ENCODE results near the gene KRTAP11-1.

Gene KRTAP11-1, protein sequence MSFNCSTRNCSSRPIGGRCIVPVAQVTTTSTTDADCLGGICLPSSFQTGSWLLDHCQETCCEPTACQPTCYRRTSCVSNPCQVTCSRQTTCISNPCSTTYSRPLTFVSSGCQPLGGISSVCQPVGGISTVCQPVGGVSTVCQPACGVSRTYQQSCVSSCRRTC

DNA sequence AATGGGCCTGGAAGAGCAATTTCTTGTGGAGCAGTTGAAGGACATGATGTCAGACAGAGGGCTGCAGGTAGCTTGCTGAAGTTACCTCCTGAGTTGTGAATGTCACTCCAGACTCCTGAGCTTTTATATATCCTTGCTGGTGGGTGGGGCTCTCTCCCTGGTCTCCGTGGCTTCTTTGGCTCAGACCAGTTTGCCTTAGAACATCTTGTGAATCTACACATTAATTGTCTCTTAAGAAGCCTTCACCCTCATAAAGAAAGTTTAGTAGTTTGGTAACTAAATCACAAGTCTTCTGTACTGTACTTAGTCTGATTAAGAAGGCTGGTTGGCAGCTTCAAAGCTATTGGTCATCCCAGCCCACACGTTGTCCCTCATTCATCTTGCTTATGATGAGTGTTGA is at the start of gene KRTAP11-1:
TSS of gene KRTAP11-1 (minus strand) at position 101 of the 400 bp plus-strand sequence. CDS start at position 45, 56 bp downstream.
- H3K36me3 Mint-ChIP-seq (ENCODE audit: low read depth) = no peaks in the 10 kb centered on the region
- no peaks in the 10 kb centered on the region for H3K4me1 Mint-ChIP-seq
- TF ChIP-seq, protein P1, sequence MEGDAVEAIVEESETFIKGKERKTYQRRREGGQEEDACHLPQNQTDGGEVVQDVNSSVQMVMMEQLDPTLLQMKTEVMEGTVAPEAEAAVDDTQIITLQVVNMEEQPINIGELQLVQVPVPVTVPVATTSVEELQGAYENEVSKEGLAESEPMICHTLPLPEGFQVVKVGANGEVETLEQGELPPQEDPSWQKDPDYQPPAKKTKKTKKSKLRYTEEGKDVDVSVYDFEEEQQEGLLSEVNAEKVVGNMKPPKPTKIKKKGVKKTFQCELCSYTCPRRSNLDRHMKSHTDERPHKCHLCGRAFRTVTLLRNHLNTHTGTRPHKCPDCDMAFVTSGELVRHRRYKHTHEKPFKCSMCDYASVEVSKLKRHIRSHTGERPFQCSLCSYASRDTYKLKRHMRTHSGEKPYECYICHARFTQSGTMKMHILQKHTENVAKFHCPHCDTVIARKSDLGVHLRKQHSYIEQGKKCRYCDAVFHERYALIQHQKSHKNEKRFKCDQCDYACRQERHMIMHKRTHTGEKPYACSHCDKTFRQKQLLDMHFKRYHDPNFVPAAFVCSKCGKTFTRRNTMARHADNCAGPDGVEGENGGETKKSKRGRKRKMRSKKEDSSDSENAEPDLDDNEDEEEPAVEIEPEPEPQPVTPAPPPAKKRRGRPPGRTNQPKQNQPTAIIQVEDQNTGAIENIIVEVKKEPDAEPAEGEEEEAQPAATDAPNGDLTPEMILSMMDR (IDR thresholded peaks at IDR 0.05; ENCODE audit: unreplicated experiment in 3 of 3) = no peak
- no peak within 1 kb of the TSS for H3K4me3 Mint-ChIP-seq
- H3K27ac Mint-ChIP-seq = no peak within 1 kb of the TSS
- H3K27me3 Mint-ChIP-seq (ENCODE audit: low read depth) = peaks cover 4% of the 10 kb centered on the region
- H3K9me3 Mint-ChIP-seq = no peaks in the 10 kb centered on the region

DNA sequence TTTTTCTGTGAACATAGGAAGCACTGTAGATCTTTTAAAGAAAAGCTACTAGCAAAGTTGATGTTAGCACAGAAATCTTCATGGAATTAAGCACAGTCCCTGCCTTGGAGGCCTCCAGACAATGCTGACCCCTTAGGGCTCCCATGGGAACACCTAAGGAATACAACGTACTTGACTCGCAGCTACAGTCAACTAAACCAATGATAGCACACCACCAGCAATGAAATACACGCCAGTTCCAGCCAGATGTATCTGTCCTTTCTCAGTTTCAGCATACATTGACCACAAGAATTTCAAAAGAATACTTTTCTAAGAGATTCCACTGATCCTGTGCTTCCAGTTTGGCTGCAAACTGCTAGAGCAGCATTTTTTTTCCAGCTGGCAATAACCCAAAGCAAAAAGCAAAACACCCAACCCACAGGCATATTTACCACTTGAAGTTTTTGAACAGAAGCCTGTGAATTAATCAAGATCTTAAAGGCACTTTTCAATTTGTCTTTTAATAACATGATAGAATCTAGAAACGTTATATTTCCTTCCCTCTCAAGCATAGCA is 42.8 kb upstream of the KRTAP11-1 start:
- H3K27ac Mint-ChIP-seq = peak overlapping the region; percentile 57 to 85 (median 80)
- H3K36me3 Mint-ChIP-seq (ENCODE audit: low read depth) = no peaks in the 10 kb centered on the region
- TF ChIP-seq, protein P1 (IDR thresholded peaks at IDR 0.05; ENCODE audit: unreplicated experiment in 3 of 3) = no peak
- peaks cover 8% of the 10 kb centered on the region for H3K4me1 Mint-ChIP-seq
- H3K9me3 Mint-ChIP-seq = peaks cover 14% of the 10 kb centered on the region
- H3K4me3 Mint-ChIP-seq = no peak overlapping the region
- no peaks in the 10 kb centered on the region for H3K27me3 Mint-ChIP-seq (ENCODE audit: low read depth)

DNA sequence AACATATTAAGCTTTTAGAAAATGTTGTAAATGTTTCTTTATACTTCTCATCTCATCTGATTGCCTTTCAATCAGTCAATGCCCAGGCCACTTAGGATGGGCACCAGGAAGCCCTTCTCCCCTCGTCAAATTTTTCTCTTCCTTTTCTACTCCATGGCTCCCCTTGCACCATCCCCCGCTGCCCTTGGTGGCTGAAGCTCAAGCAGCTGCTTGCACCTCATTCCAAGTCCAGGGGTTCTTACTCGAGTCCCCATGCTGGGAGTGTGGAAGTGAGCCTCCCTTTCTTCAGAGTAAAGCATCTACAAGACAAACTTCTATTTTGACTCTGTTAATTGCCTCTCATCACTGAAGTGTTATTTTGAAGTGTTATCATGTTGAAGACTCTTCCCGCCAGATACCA is 39.7 kb upstream of the KRTAP11-1 start:
- Mint-ChIP-seq H3K27ac (no peak overlapping the region), H3K36me3 (ENCODE audit: low read depth) (no peaks in the 10 kb centered on the region), H3K4me1 (peaks cover 8% of the 10 kb centered on the region), H3K9me3 (peaks cover under 1% of the 10 kb centered on the region), H3K4me3 (no peak overlapping the region), H3K27me3 (ENCODE audit: low read depth) (no peaks in the 10 kb centered on the region)
- TF ChIP-seq, protein P1 (IDR thresholded peaks at IDR 0.05; ENCODE audit: unreplicated experiment in 3 of 3) = no peak

DNA sequence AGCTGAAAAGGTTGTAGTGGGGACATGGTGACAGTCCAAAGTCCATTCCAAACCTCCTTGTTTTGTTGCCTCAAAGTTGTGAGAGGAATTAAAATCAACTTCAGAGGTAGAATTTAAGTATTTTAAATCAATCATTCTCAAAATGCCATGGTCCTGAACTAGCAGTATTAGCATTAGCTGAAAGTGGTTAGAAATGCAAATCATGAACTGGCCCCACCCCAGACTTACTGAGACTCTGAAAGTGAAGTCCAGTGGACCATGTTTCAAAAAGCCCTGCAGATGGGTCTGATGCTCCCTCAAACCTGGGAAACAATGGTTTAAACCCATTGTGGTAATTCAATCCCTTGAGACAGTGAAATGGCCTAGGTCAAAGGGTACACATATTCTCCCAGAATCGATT is 36.2 kb upstream of the KRTAP11-1 start:
- Mint-ChIP-seq H3K36me3 (ENCODE audit: low read depth) (no peaks in the 10 kb centered on the region), H3K4me3 (no peak overlapping the region), H3K4me1 (no peaks in the 10 kb centered on the region), H3K9me3 (peaks cover 2% of the 10 kb centered on the region), H3K27me3 (ENCODE audit: low read depth) (no peaks in the 10 kb centered on the region), H3K27ac (no peak overlapping the region)
- TF ChIP-seq, protein P1 (IDR thresholded peaks at IDR 0.05; ENCODE audit: unreplicated experiment in 3 of 3) = no peak

DNA sequence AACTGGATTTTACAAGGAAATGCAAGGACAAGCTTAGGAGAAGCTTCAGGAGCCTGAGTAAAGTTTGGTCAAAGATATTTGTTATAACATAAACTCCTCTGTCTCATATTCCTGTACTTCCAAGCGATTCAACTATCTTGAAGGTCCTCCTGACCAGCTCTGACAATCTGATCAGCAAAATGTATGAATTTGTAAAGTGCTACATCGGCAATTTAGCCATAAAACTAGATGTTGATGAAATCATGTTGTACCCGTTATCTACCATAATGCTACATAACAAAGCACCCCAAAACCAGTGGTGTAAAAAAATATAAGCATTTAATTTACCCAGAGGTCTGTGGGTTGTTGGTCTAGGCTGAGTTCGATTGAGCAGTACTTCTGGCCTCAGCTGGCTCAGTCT is 19.5 kb upstream of the KRTAP11-1 start:
- Mint-ChIP-seq H3K27me3 (ENCODE audit: low read depth) (no peaks in the 10 kb centered on the region), H3K9me3 (no peaks in the 10 kb centered on the region), H3K36me3 (ENCODE audit: low read depth) (no peaks in the 10 kb centered on the region), H3K4me3 (no peak overlapping the region), H3K27ac (no peak overlapping the region), H3K4me1 (no peaks in the 10 kb centered on the region)
- TF ChIP-seq, protein P1 (IDR thresholded peaks at IDR 0.05; ENCODE audit: unreplicated experiment in 3 of 3) = no peak
